NCI-H1436 treated with DMSO at 0.1 percent for 48 hours (cell line): ENCODE measurements around the gene AKAP6.
"Not testable (repeated sequence)": the region's sequence is repeated elsewhere in the genome, so short reads cannot be mapped to it uniquely, and the experiment has no call there.

Experiments used
- DNase-seq: peaks from one replicate; lab custom pipeline; 2025; lab: John Stamatoyannopoulos, UW

The AKAP6 gene

DNA sequence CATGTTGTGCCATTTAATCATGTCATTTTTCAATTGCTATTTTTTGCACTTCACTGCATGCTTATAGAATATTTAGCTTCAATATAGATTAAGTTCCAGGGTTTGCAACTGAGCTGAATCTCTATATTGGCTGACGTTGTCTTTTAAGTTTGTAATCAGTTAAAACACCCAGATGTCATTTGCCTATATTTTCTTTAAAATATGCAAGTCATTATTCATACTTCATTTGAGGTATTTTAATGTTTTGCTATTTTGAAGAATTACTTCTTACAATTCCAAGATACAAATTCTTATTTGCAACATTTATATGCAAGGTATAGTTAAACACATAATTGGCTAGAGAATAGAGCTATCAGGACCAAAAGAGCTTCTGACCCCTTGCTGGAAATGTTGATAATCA lies 434.6 kb downstream of the AKAP6 start:
- DNase-seq, result no peak

DNA sequence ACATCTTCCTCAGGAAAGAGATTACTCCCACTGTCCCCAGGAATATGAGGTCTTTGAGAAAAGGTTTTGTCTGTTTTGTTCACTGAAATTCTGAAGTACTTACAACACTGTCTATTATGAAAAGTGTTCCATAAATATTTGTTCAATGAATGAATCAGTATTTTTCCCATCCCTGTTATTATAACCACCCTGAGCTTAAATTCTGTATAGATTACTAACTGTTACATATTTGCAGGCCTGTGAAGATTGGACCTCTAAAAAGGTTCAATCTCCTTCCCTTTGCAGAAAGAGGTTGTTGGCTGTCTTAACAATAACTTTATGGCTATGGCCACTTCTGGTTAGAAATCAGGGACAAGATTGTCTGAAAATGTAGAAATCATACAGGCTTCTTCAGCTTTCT lies 435.0 kb downstream of the AKAP6 start:
- DNase-seq, result no peak

DNA sequence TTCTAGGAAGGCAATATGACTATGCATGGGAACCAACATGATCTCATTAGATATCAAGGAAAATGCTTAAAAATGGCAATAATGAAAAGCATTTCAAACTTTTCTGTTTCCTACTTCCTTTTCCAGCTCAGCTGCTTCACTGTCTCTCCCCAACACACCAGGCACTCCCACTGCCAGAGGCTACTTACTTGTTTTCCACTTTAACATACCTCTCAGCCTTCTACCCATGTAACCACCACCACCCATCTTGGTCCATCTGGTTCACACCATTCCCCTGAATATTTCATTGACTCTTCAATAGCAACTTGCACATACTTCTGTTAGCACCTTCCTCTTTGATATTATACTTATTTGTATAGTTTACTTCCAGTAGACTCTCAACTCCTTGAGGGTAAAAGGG lies 441.3 kb downstream of the AKAP6 start:
- no peak for DNase-seq

DNA sequence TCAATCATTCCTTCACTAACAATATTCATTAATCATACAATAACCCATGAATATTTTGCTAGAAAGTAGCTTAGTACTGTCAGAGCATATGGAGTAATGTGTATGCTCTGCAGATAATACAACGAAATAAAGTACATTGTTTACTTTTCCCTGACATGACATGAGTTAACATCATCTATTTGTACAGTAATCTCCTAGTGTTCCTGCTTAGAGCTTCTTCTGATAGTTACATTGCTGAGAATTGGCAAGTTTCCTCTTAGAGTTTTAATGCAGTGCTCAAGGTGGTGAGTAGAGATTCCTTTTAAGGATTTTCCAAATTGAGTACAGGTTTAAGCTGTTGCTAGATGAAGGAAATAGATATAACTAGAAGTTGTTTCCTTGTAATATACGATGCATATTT lies 445.1 kb downstream of the AKAP6 start:
- DNase-seq, result no peak

DNA sequence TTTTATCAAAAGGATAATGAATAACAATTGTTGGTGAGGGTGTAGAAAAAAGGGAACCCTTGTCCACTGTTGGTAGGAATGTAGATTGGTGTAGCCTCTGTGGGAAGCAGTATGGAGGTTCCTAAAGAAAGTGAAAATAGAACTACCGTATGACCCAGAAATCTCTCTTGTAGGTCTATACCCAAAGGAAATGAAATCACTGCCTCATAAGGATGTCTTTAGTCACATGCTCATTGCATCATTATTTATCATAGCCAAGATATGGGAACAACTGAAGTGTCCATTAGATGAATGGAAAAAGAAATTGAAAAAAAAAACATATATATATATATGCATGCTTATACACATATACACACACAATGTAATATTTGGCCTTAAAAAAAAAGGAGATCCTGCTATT lies 450.7 kb downstream of the AKAP6 start:
- DNase-seq, result no peak

DNA sequence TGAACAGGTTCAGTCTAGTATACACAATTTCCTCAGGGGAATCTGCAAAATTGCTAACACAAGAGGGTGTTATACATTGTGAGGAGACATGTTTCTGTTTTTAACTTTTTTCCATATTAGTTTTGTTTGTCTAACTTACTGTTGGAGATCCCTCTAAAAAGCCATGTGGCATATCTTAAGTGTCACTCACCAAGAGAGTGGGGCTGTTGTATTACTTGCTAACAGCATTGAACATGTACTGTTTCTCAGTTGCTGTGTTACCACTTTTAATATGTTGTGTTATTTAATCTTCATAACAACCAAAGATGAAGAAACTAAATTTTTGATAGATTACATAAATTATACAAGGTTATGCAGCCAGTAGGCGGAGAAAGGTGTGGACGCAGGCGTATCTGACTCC lies 455.3 kb downstream of the AKAP6 start:
- no peak for DNase-seq

DNA sequence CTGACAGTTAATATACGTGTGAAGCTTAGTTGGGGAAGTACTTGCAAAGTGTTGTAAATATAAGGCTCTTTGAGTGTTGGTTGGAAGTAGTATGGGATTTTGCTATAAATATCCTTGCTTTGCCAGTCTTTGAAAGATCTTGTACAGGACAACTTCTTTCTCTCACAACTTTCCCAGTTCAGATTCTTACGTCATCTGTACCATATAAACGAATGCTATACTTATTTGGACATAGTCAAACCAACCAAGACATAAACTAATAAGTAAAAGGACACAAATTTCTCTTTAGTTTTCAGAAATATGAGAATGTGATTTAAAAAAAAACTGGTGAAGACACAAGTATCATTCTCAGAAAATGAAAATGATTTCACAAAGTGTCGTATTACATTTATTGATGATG lies 456.5 kb downstream of the AKAP6 start:
- DNase-seq, result no peak

DNA sequence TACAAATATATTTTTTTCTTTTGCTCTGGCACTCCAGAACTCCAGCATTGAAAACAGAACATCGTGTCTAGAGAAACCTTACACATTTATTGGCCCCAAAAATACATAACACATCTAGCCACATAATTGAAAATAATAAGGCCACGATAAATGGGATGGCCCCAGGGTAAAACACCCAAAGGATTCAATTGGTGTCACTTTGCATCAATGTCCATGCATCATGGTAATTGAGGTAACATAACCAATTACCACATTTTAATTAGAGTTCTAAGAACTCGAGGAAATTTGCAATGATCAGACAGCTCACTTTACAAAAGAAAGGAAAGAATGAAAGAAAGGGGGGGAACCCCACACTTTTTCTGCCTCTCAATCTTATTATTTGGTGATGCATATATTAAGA lies 457.8 kb downstream of the AKAP6 start:
- DNase-seq, result no peak

DNA sequence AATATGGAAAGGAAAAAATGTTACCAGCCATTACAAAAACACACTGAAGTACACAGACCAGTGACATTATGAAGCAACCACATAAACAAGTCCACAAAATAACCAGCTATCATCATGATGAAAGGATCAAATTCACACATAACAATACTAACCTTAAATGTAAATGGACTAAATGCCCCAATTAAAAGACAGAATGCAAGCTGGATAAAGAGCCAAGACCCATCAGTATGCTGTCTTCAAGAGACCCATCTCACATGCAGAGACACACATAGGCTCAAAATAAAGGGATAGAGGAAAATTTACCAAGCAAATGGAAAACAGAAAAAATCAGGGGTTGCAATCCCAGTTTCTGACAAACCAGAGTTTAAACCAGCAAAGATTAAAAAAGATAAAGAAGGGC lies 463.9 kb downstream of the AKAP6 start:
- DNase-seq, result not testable (repeated sequence)

DNA sequence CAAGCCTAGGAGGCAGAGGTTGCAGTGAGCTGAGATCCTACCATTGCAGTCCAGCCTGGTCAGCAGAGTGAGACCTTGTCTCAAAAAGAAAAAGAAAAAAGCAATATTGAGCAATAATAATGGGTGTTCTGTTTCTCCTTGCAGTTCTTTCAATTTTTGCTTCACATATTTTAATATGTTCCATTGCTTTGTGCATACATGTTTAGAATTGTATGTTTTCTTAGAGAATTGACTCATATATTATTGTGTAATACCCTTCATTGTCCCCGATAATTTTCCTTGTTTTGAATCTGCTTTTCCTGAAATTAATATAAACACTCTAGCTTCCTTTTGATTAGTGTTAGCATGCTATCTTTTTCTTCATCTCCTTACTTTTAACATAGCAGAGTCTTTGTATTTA lies 471.2 kb downstream of the AKAP6 start:
- no peak for DNase-seq

DNA sequence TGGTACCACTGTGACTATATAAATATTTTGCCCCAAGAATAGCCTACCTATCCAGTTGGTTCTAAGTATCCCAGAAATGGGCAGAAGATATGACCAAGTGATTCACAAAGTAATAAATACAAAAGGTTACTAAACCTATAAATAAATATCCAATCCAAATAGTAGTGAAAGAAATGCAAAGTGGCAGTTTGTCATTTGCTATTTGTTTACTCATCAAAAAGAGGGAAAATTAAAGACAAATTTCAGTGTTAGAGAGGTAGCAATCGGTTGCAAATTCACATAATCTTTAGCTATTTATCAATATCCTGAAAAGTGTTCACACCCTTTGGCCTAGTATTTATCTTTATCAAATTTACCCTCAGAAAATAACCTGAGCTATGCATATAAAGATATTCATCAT lies 473.2 kb downstream of the AKAP6 start:
- no peak for DNase-seq

DNA sequence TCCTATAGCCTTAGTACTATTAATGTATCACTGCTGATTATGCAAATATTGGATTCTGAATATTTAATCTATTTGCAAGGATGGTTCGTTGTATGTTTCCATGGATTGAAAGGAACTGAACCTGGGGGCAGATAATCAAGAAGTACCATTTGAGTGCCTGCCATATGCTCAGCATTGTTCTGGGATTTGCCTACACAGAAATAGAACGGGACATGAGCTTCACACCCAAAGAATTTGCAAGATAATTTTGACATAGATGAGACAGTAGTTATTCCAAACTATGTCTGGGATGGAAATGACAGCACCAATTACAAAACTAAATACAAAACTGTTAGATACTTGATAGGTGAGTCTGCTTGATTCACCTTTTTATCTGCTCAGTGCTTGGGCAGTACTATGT lies 476.9 kb downstream of the AKAP6 start:
- DNase-seq, result no peak

DNA sequence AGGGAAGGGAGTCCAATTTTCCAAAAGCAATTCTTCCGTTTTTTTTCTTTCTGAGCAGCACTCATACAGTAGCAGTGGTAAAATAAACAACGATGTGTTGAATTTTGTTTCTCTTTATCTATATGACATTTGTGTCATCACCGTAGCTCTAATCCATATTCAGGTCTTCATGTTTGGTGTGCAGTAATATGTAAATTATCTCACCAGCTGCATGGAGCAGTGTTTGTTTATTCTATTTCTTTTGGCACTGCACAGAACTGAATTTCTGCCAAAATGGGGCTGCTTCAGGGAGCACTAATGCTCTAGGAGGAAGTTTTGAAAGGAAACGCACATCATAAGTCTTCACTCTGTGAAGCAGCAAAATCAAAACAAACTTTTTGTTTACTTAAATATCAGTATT lies 479.5 kb downstream of the AKAP6 start:
- no peak for DNase-seq

DNA sequence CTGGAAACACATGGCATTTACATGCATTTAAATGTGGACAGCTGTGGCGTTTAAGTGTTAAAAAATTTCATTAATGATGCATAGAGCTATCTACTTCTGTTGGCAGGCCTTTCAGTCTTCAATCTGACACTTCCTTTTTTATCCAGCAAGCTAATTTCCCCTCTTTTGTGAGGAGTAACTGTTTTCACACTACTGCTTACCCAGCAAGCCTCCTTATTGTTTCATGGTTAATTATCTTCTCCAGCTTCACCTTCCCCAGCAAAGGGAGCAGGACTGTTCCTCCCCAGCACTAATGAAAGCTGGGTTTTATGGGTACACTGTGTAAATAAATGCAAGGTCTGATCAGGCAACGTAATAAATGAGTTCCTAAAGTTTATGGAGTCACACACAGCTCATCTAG lies 480.2 kb downstream of the AKAP6 start:
- no peak for DNase-seq

DNA sequence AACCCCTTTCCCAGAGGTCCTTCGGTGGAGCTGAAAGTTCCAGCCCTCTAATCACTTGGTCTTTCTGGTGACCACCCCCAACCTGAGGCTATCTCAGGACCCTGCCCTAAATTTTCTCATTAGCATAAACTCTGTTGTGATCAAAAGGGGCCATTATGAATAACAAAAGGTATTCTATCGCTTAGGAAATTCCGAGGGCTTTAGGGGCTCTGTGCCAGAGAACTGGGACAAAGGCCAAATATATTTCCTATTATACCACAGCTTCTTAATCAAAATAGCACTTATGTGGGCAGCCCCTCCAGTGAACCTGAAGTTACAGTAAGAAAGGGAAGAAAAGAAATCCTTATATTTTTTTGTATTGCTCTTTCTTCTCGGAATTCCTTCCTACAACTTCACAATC lies 484.3 kb downstream of the AKAP6 start:
- no peak for DNase-seq

DNA sequence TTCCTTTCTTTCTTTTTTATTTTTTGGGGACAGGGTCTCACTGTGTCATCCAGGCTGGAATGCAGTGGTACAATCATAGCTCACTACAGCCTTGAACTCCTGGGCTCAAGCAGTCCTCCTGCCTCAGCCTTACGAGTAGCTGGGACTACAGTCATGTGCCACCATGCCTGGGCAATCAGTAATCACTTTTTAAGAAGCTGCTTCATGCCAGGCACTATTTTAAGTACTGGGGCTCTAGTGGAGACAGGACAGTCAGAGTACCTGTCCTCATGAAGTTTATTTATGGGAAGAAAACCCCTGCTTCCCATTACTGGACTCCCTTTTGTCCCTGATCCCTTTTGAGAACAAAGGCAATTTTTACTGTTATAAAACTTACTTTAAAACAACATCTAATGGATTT lies 485.6 kb downstream of the AKAP6 start:
- DNase-seq, result no peak

DNA sequence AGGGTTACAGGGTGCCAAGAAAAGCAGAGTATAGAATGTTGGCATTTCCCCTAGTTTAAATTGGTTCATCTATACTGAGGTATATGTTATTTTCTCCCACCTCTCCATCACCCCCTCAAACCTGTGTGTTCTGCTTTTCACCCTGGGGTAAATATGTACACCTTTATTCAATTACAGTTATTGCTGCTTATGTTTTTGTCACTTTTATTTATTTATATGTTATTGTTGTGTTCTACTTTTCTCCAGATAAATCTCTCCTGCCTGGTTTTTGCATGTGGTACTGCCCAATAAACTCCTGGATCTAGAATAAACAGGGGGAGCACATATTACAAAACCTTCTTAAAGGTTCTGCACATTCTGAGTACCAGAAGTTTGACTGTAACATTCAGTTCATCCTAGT lies 487.5 kb downstream of the AKAP6 start:
- DNase-seq, result no peak

DNA sequence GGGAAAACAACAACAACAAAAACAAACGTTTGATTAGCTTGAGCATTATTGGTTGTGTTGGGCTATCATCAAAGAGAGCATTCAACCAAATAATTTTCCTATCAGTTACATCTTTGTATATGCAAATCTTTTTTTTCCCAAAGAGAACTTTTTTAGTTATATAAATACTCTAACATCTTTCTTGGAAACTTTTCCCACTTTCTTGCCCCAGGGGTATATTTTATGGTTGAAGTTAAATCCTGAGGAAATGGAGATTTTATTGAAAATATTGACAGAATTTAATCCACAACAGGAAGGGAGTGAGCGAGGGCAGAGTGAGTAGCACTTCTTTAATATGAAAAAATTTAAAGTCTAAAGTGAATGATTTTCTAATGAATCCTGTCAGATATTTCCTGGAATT lies 488.7 kb downstream of the AKAP6 start:
- DNase-seq, result no peak

DNA sequence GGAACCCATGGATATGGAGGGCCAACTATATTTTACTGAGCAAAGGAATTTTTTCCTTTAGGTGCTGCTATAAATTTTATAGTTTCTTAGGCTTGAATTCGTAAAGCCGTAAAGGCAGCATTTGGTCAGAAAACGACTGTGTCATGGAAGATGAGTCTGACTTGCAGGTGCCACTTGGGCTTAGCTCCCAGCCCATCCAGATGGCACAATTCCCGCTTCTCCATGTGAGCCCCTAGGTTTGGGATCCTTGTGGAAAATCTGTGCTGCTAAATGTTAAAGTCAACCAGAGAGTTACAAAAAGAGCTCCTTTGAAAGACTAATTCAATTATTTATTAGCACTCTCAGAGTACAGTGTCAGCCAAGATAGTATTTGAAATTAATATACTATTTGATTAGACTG lies 489.5 kb downstream of the AKAP6 start:
- DNase-seq, result no peak

DNA sequence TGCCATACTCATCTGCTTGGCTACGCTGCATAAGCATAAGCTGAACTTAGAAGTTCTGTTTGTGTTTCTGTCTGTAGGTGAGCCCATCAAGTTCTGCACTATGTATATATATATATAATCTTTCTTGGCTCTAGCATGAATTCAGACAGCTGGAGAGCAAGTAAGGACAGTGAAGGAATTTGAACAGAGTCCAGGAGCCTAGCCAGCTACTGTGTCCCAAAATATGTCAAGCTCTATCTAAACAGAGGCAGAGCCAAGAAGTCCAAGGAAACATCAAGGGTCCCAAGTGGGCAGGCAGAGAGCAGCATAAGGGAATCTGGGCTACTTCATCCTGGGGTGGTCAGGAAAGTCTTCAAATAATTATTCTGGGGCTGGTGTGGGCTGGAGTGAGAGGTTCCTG lies 491.1 kb downstream of the AKAP6 start:
- DNase-seq, result no peak

DNA sequence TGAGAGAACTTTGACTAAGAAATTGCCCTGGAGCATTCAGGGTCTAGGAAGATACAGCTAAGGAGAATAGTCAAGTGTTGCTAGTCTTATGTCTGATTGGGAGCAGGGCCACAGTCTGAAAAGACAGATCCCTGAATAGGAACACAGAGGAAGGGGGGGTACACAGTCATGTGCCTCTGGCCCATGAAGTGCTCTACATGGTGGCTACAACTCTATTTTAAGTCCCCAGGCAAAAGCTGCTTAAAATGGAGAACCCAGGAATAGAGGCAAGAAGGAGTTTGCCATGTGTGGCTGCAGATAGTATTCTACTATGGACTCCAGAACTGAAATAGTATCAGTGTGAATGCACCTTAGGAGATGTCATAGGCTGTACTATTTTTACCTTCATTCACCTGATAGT lies 491.6 kb downstream of the AKAP6 start:
- no peak for DNase-seq

DNA sequence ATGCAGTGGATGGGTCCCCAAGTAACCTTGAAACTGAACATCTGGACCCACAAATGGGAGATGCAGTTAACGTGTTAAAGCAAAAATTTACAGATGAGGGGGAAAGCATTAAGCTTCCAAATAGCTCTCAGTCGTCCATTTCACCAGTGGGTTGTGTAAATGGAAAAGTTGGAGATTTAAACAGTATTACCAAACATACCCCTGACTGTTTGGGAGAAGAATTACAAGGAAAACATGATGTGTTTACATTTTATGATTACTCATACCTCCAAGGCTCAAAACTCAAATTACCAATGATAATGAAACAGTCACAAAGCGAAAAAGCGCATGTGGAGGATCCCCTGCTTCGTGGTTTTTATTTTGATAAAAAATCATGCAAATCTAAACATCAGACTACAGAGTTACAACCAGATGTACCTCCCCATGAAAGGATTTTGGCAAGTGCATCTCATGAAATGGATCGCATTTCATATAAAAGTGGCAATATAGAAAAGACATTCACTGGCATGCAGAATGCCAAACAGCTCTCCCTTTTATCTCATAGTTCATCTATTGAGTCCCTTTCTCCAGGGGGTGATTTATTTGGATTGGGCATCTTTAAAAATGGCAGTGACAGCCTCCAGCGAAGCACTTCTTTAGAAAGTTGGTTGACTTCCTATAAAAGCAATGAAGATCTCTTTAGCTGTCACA lies 493.0 kb downstream of the AKAP6 start:
- DNase-seq, result no peak

DNA sequence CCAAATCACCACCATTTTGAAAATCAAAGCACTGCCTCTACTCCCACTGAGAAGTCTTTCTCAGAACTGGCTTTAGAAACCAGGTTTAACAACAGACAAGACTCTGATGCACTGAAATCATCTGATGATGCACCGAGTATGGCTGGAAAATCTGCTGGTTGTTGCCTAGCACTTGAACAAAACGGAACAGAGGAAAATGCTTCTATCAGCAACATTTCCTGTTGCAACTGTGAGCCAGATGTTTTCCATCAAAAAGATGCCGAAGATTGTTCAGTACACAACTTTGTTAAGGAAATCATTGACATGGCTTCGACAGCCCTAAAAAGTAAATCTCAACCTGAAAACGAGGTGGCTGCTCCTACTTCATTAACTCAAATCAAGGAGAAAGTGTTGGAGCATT lies 494.6 kb downstream of the AKAP6 start:
- no peak for DNase-seq

DNA sequence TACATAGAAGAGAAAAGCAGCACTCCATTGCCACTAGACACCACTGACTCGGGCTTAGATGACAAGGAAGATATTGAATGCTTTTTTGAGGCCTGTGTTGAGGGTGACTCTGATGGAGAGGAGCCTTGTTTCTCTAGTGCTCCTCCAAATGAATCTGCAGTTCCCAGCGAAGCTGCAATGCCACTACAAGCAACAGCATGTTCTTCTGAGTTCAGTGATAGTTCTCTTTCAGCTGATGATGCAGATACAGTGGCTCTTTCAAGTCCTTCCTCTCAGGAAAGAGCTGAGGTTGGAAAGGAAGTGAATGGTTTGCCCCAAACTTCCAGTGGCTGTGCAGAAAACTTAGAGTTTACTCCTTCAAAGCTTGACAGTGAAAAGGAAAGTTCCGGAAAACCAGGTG lies 495.1 kb downstream of the AKAP6 start:
- DNase-seq, result no peak

DNA sequence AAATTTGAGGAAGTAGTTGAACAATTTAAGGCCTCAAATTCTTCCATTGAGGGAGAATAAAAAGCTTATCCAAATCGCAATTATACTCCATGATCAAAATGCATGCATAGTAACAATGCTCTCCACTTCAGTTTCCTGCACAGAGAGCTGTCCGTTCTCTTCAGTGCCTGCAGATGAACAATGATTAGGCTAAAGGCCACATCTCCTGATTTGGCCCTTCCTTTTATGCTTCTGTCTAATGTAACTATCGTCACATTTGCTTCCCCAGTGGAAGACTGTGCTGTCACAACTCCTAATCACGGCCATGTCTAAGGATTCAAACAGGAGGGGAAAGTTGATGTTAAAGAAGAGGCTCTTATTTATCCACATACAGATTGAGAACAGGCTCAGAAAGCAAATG lies 496.0 kb downstream of the AKAP6 start:
- no peak for DNase-seq
